ENCODE measurements around the gene ERFL.

Gene ERFL

GRCh38 chr19:41947091-41947490 lies 18.8 kb upstream of the ERFL start:
- no peak for DNase-seq (ENCODE audit: low read depth, low spot score)
- no peak for TF ChIP-seq CTCF (IDR thresholded peaks at IDR 0.05; ENCODE audit: insufficient read depth, low read length, missing control alignments)
- ChIA-PET POLR2A (interaction anchor here (0.9 kb wide), 1 partner anchor 87 kb away, joined by 3 read pairs; the partner anchor contains the start of gene RPS19), CTCF (interaction anchor here (1.2 to 4.8 kb wide), 4 partner anchors 11 to 154 kb away, joined by 3 to 30 read pairs (median 14); partner anchors contain the start of gene RABAC1)
- H3K4me3 ChIP-seq (ENCODE audit: low read depth, low read length), result no peak overlapping the region

DNA sequence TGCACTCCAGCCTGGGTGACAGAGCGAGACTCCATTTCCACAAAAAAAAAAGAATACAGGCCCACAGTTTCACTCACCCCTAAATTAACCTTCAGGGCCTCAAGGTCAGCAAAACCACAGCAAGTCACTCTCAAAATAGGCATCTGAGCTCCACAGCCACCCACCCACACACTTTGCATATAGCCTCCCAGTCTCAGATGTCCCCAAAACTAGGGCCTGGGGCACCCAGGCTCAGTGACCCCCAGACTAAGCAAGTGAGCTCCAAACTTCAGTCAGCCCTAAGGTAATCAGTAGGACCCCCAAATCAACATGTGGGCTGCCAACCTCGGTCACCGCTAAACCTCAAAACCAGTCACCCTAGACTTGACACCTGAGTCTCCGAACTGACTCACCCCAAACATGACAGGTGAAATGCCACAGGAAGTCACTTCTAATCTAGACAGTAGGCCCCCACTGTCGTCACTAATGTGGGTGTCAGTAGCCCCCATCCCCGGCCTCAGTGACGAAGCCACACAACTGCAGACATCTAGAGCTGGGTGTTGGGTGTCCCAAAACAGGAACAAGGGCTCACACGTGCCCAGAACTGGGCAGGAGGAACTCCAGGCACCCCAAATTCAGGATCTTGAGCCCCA lies 17.0 kb upstream of the ERFL start:
- no peak for DNase-seq (ENCODE audit: low read depth, low spot score)
- no peak for TF ChIP-seq CTCF (IDR thresholded peaks at IDR 0.05; ENCODE audit: insufficient read depth, low read length, missing control alignments)
- no peak overlapping the region for H3K4me3 ChIP-seq (ENCODE audit: low read depth, low read length)
- CTCF ChIA-PET, result interaction anchor here (1.1 to 4.8 kb wide), 4 partner anchors 11 to 72 kb away, joined by 4 to 30 read pairs (median 14); partner anchors contain the start of gene RABAC1
- POLR2A ChIA-PET, result no interaction called here

DNA sequence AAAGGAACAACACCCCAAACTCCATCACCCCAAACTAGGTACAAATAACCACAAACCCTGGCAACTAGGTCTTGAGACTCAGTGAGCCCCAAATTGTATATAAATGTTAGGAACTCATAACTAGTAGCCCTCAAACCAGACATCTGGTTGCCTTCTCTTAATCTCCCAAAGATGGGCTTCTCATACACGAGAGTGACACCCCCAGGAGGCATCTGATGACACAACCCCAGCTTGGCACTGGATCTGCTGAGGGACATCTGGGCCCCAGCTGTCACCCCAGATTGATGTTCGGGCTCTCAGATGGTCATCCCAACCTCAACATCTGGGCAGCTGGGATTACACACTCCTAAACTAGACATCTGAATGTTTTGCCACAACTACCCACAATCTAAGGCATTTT lies 16.1 kb upstream of the ERFL start:
- ChIA-PET CTCF (interaction anchor here (1.1 to 4.8 kb wide), 3 partner anchors 10 to 71 kb away, joined by 4 to 30 read pairs (median 21); partner anchors contain the start of gene RABAC1), POLR2A (no interaction called here)
- H3K4me3 ChIP-seq (ENCODE audit: low read depth, low read length), result no peak overlapping the region
- no peak for TF ChIP-seq CTCF (IDR thresholded peaks at IDR 0.05; ENCODE audit: insufficient read depth, low read length, missing control alignments)
- no peak for DNase-seq (ENCODE audit: low read depth, low spot score)

- ChIA-PET POLR2A (no interaction called here), CTCF (interaction anchor here (2.9 to 3.1 kb wide), 2 partner anchors 10 to 15 kb away, joined by 13 to 21 read pairs; no protein-coding TSS in a partner anchor)
- no peak for TF ChIP-seq CTCF (IDR thresholded peaks at IDR 0.05; ENCODE audit: insufficient read depth, low read length, missing control alignments)
- DNase-seq (ENCODE audit: low read depth, low spot score), result no peak
- no peak overlapping the region for H3K4me3 ChIP-seq (ENCODE audit: low read depth, low read length)
Observed at GRCh38 chr19:41941410-41942202, 13.4 kb upstream of the ERFL start.

- peak overlapping the region; percentile 58 for H3K4me3 ChIP-seq (ENCODE audit: low read depth, low read length)
- DNase-seq (ENCODE audit: low read depth, low spot score), result no peak
- CTCF ChIA-PET, result interaction anchor here (2.9 to 3.1 kb wide), 2 partner anchors 11 to 16 kb away, joined by 13 to 21 read pairs; no protein-coding TSS in a partner anchor
- no peak for TF ChIP-seq CTCF (IDR thresholded peaks at IDR 0.05; ENCODE audit: insufficient read depth, low read length, missing control alignments)
- POLR2A ChIA-PET, result no interaction called here
Observed at GRCh38 chr19:41940731-41941409, 12.6 kb upstream of the ERFL start.
